Renal cortex interstitium (tissue), 11 donors: ENCODE measurements around the gene PTPRN2. TPM values are rescaled to one million over a fixed set of nuclear protein-coding genes. Genes with fewer than 3 reads are reported as not detected.
A peak's percentile ranks its signal among the peaks of the same experiment; 100 is the strongest.

Source experiments
- DNase-seq, 11 donors: peaks; one replicate each; pipeline ENCODE4 v3.0.0-alpha.2; 2013; ENCODE audit warnings: low read depth in 9 of 11, low spot score in 4 of 11; ENCODE audit errors: extremely low read depth in 1 of 11
- polyA plus RNA-seq, 3 donors: library from polyadenylated mRNA; unstranded; fragments of 120-200 nt; gene quantifications; one replicate each; pipeline ENCODE4 v1.2.1, GENCODE V29; 2013; ENCODE audit not compliant: insufficient read length in 3 of 3

The PTPRN2 gene
- polyA plus RNA-seq, 3 donors = 6.0 to 7.7 (median 7.2) TPM

DNA sequence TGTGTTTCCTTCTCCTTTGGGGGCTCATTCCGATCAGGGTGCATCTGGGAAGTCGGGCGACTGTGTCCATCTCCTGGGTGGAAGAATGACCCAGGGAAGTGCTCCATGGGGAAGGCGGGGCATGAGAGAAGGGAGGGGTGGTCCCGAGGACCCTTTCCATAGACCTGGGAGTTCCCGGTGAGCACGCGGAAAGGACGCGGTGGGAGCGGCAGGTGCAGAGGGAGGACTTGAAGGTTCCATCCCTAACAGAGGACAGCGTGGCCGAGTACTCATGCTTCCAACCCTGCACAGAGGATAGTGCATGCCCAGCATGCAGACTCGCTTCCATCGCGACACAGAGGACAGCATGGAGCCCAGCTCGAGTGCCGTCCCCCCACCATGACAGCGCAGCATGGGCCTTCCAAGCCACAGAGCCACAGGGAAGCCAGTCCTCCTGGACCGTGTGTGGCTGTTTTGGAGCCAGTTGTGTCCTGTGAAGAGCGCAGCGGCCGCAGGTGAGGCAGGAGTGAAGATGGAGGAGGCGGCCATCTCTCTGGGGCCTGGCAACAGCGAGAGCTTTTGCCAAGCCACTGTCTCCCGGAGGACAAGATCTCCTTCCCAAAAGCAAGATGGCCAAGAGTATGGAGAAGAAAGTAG is 969.4 kb downstream of the PTPRN2 start:
- no peak for DNase-seq

DNA sequence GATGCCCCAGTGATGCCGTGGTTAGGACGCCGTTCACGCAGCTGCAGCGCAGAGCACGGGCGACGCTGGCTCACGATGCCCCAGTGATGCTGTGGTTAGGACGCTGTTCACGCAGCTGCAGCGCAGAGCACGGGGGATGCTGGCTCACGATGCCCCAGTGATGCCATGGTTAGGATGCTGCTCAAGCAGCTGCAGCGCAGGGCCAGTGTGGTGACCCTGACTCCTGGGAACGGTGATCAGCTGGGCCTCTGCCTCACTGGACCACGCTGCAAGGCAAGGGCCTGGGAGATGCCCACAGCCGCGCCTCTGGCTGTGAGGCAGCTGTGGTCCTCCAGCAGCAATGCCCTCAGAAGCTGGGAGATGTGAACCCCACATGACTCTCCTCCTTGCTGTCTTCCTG is 970.2 kb downstream of the PTPRN2 start:
- DNase-seq = no peak

- no peak for DNase-seq
These were observed 970.7 kb downstream of the PTPRN2 start for GRCh38 chr7:157616931-157617330.

DNA sequence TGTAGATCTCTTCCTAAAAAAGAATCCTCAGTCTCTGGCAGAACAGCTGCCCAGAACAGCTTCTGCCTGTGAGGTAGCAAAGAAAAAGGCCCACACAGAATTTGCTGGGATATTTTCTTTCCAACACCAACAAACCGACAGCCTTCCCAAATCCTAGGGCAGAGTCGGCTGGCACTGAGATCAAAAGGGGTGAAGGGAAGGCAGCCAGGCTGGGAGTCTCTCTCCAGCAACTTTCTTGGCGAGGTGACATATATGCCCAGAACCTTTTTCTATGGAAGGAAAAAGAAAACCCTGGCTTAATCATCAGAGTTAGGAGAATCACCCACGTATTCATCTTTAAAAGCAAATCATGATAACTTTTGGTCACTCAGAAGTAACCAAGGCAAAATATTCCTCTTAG is 971.2 kb downstream of the PTPRN2 start:
- no peak for DNase-seq

DNA sequence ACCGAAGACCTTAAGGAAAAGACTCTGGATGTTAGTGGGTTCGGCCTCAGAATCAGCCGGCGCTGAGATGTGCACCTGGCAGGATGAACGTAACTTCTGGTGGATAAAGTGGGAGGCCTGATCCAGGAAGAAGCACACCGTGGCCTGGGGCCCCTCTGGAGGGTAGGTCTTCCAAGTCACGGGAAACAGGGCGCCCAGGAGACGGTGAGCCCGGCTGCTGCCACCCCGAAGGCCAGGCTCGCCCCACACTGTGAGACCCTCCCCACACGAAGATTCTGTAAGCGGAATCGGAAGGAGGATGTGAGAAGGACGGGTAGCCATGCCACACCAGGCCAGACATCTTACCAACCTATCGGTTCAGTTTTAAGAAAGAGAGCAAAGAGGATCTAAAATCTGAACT is 971.8 kb downstream of the PTPRN2 start:
- DNase-seq = no peak

DNA sequence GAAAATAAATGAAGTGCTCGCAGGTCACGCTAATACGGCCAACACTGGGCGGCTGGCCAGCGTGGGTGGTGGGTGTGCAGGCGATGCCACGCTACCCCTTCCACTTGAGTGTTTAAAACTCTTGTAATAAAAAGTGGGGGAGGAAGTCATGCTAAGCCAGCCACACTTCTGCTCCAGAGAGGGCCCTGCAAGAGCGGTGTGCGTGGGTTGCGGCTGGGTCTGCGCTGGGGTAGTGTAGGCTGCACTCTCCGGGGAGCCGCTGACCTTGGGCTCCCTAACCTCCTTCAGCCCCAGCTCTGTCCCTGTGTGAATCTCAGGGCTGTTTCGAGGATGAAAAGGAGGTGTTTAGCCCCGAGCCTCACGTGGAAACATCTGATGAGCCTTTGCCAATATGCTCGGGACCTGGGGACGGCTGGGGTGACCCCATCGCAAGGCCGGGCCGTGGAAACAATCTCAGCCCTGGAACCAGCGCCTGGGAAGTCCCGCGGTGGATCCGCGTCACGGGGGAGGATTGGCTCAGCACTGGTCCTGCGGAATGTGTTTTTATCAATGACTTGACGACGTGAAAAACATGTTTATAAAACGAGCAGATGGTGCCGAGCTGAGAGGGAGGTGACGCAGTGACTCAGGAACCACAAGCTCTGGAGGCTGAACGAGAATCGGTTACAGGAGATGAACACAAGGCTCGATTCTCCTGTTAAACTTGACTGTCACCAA is 972.4 kb downstream of the PTPRN2 start:
- DNase-seq = no peak

DNA sequence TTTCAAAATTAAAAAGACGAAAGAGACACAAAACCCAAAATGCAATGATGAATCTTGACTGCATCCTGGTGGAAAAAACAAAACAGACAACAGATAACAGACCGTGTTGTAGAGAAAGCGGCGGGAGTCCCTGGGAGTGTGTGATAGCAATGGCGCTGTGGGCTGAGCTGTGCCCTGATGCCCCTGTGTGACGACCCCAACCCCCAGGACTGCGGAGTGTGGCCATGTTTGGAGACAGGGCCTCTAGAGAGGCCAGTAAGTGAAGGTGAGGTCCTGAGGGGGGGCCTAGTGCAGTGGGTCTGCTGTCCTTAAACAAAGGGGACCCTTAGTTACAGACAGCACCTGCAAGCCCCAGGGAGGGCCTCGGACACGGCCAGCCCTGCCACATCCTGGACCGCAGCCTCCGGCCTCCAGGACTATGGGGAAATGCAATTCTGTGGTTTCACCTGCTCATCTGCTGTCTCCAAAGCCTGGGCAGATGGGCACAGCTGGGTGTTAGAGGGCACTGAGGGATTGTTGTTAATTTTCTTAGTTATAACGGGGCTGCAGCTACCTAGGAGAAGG is 973.1 kb downstream of the PTPRN2 start:
- no peak for DNase-seq

- DNase-seq = peak in 6 of 11 donors; percentile 10 to 44 (median 26)
These were observed 973.9 kb downstream of the PTPRN2 start for GRCh38 chr7:157613575-157614322.

DNA sequence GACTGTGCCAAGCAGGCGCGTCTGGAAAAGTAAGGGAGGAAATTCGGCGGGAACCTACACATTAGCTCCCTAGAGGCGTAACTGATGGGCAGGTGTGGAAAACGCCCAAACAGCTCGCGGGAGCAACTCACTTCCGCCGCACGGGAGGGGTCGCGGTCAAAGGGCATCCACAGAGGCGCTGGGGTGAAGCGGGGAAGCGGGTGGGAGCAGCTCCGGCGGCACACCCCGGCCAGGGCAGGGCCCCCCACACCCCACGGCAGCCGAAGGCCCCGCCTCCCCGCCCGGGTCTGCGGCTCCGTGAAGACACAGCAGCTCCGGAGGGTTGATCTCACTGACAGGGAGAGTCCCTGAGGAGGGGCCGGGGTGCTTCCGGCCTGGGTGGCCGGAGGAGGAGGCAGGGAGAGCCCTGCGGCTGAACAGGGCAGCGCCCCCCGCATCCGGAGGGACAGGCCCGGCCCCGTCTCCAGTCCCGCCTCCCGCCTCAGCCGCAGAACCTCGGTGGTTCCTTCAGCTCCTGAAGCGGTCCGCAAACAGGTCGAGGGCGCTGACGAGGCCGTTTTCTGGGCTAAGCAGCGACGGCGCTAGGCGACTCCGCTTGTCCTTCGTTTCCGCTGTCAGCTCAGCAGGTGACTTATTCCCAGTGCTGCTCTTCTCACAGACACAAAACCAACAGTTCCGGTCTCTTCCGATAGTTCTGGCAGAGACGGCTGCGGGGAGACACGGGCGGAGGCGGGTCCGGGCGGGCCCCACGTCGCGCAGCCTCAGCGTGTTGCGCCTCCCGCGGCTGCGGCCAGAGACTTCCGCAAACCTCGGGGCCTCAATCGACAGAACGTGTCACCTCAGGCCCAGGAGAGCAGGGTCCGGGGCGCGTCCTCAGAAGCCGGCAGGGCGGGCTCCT is 974.7 kb downstream of the PTPRN2 start:
- peak in 7 of 11 donors; percentile 15 to 36 (median 22) for DNase-seq

DNA sequence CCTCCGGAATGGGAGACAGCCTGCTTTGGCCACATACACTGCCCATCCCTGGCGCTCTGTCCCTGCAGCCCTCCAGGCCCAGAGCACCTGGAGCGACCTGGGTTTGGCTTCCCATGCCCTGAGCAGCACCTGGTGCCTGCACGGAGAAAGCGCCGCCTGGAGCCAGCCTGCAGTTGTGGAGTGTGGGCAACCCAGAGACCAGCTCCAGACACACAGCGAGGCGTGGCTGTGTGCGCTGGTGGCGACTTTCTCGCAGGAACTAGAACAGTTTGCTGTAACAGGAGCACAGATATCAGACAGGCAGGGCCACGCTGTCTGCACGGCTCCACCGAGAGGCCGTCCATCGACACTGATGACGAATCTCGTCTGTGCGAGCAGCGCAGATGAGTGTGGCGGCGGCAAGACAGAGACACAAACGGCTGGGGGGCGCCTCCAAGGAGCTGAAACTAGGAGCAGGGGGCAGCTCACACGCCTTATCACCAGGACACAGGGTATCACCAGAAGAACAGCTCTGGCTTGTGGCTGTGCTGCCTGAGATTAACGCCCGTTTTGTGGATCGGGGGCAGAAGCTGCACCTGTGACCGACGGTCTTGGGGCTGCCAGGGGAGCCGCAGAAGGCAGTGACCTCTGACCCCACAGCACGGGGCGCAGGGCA is 975.5 kb downstream of the PTPRN2 start:
- DNase-seq = no peak

- DNase-seq = no peak
These were observed 976.3 kb downstream of the PTPRN2 start for GRCh38 chr7:157611341-157611740.

GRCh38 chr7:157610671-157611295 is 976.8 kb downstream of the PTPRN2 start:
- DNase-seq = no peak

GRCh38 chr7:157609932-157610640 is 977.5 kb downstream of the PTPRN2 start:
- no peak for DNase-seq

GRCh38 chr7:157609516-157609915 is 978.1 kb downstream of the PTPRN2 start:
- DNase-seq = no peak

DNA sequence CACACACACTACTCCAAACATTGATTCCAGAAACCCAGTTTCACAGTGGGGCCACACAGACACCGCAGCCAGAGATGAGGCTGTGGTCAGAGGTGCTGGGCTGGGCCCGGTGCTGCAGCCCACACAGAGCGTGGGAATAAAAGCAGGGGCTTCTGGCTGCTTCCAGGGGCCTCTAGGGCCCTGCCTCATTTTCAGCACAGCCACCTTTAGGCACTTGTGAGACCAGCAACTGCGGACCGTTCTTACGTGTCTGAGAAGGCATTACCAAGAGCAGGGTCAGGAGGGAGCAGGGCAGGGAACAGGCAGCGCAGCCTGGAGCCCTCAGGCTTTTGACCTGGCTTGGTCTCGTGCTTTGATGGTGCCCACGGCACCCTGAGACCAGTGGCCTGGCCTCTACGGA is 980.4 kb downstream of the PTPRN2 start:
- no peak for DNase-seq

DNA sequence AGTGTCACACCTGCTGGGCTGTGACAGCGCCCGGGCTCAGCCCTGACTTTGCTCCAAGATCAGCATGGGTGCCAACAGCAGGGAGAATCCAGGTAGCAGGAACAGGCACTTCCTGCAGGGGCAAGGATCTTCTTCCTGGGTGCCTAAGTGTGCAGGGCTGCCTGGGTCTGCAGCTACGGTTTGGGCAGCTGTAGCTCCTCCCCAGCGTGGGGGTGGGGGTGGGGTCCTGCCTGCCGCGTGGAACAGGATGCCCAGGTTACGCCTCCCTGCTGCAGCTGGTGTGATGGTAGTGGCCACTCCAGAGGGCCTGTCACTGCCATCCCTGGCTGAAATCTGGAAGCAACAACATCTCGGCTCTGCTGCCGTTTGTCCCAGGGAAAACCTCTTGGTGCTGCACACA is 981.5 kb downstream of the PTPRN2 start:
- no peak for DNase-seq

GRCh38 chr7:157605638-157606037 is 982.0 kb downstream of the PTPRN2 start:
- no peak for DNase-seq
